ENCODE results near the gene SLC24A3. TPM values are rescaled to one million over a fixed set of nuclear protein-coding genes. Genes with fewer than 3 reads are reported as not detected.
A peak's percentile ranks its signal among the peaks of the same experiment; 100 is the strongest.

Gene SLC24A3
- total and polyA plus RNA-seq, 2 of the 13 experiments (the other 11 are each of a cell fraction or from before 2014, with no cell fraction given) = not detected

DNA sequence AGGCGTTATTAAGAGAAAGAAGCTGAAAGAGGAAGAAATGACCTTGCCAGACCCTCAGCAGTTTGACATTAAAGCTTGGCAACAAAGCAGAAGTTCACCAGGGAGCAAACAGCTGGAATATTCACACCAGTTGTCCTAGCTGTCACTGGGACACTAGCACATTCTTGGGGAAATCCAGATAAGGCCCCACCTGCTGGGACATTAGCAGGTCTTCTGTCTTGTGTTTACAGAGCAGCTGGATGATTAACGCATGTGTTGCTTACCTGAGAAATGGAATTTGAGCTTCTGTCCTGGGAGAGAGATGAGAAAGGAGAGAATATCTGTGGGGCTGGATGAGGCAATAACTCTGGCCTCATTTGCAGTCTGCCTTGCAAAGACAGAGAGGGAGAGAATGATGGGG, 408.0 kb downstream of the SLC24A3 start (continued):
- TF ChIP-seq, protein P1, sequence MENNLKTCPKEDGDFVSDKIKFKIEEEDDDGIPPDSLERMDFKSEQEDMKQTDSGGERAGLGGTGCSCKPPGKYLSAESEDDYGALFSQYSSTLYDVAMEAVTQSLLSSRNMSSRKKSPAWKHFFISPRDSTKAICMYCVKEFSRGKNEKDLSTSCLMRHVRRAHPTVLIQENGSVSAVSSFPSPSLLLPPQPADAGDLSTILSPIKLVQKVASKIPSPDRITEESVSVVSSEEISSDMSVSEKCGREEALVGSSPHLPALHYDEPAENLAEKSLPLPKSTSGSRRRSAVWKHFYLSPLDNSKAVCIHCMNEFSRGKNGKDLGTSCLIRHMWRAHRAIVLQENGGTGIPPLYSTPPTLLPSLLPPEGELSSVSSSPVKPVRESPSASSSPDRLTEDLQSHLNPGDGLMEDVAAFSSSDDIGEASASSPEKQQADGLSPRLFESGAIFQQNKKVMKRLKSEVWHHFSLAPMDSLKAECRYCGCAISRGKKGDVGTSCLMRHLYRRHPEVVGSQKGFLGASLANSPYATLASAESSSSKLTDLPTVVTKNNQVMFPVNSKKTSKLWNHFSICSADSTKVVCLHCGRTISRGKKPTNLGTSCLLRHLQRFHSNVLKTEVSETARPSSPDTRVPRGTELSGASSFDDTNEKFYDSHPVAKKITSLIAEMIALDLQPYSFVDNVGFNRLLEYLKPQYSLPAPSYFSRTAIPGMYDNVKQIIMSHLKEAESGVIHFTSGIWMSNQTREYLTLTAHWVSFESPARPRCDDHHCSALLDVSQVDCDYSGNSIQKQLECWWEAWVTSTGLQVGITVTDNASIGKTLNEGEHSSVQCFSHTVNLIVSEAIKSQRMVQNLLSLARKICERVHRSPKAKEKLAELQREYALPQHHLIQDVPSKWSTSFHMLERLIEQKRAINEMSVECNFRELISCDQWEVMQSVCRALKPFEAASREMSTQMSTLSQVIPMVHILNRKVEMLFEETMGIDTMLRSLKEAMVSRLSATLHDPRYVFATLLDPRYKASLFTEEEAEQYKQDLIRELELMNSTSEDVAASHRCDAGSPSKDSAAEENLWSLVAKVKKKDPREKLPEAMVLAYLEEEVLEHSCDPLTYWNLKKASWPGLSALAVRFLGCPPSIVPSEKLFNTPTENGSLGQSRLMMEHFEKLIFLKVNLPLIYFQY (CRISPR knock-in tag; IDR thresholded peaks at IDR 0.05; ENCODE audit: borderline replicate concordance) = no peak
- TF ChIP-seq FOXC1 (CRISPR knock-in tag; IDR thresholded peaks at IDR 0.05; ENCODE audit: borderline replicate concordance) = no peak
- no peak for TF ChIP-seq KDM2A (CRISPR knock-in tag; IDR thresholded peaks at IDR 0.05; ENCODE audit: borderline replicate concordance, low read depth)
- no peak for TF ChIP-seq ZSCAN22 (CRISPR knock-in tag; IDR thresholded peaks at IDR 0.05)
- TF ChIP-seq PAX8 (CRISPR knock-in tag; IDR thresholded peaks at IDR 0.05; ENCODE audit: borderline replicate concordance) = 0 out of 2 replicates have a peak, but pooled peaks have one; percentile 45
- no peak for TF ChIP-seq ZNF558 (CRISPR knock-in tag; IDR thresholded peaks at IDR 0.05; ENCODE audit: borderline replicate concordance)
- no peak for TF ChIP-seq ARNTL (CRISPR knock-in tag; IDR thresholded peaks at IDR 0.05)
- TF ChIP-seq FOXJ3 (CRISPR knock-in tag; IDR thresholded peaks at IDR 0.05; ENCODE audit: borderline replicate concordance) = peak; percentile 35; the same call in 1 of the 2 replicates
- peak; percentile 52 for TF ChIP-seq TARDBP (CRISPR knock-in tag; IDR thresholded peaks at IDR 0.05)
- TF ChIP-seq, protein P2, sequence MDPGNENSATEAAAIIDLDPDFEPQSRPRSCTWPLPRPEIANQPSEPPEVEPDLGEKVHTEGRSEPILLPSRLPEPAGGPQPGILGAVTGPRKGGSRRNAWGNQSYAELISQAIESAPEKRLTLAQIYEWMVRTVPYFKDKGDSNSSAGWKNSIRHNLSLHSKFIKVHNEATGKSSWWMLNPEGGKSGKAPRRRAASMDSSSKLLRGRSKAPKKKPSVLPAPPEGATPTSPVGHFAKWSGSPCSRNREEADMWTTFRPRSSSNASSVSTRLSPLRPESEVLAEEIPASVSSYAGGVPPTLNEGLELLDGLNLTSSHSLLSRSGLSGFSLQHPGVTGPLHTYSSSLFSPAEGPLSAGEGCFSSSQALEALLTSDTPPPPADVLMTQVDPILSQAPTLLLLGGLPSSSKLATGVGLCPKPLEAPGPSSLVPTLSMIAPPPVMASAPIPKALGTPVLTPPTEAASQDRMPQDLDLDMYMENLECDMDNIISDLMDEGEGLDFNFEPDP (CRISPR knock-in tag; conservative IDR thresholded peaks at IDR 0.05) = no peak
- TF ChIP-seq ZC3H4 (CRISPR knock-in tag; IDR thresholded peaks at IDR 0.05; ENCODE audit: borderline replicate concordance) = no peak
- TF ChIP-seq YY1 (IDR thresholded peaks at IDR 0.05; ENCODE audit: insufficient read depth, insufficient replicate concordance, low read depth, low read length) = no peak
- TF ChIP-seq ZNF354B (CRISPR knock-in tag; IDR thresholded peaks at IDR 0.05) = no peak
- no peak for TF ChIP-seq TOE1 (CRISPR knock-in tag; IDR thresholded peaks at IDR 0.05)
- TF ChIP-seq ZNF564 (CRISPR knock-in tag; IDR thresholded peaks at IDR 0.05) = no peak
- 0 out of 2 replicates have a peak, but pooled peaks have one; percentile 26 for TF ChIP-seq ZNF543 (CRISPR knock-in tag; IDR thresholded peaks at IDR 0.05)
- TF ChIP-seq ZSCAN21 (CRISPR knock-in tag; IDR thresholded peaks at IDR 0.05; ENCODE audit: borderline replicate concordance) = no peak; the same call in 1 of the 2 replicates
- TF ChIP-seq JUNB (CRISPR knock-in tag; IDR thresholded peaks at IDR 0.05; ENCODE audit: borderline replicate concordance) = 0 out of 2 replicates have a peak, but pooled peaks have one; percentile 20
- no peak for TF ChIP-seq ZNF282 (IDR thresholded peaks at IDR 0.05; ENCODE audit: partially characterized antibody)
- TF ChIP-seq, protein P3, sequence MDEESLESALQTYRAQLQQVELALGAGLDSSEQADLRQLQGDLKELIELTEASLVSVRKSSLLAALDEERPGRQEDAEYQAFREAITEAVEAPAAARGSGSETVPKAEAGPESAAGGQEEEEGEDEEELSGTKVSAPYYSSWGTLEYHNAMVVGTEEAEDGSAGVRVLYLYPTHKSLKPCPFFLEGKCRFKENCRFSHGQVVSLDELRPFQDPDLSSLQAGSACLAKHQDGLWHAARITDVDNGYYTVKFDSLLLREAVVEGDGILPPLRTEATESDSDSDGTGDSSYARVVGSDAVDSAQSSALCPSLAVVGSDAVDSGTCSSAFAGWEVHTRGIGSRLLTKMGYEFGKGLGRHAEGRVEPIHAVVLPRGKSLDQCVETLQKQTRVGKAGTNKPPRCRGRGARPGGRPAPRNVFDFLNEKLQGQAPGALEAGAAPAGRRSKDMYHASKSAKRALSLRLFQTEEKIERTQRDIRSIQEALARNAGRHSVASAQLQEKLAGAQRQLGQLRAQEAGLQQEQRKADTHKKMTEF (CRISPR knock-in tag; IDR thresholded peaks at IDR 0.05) = no peak
- TF ChIP-seq CREM (IDR thresholded peaks at IDR 0.05) = no peak
- no peak for TF ChIP-seq CREM (CRISPR knock-in tag; IDR thresholded peaks at IDR 0.05)
- no peak for TF ChIP-seq NFYB (CRISPR knock-in tag; IDR thresholded peaks at IDR 0.05)
- no peak for TF ChIP-seq ZNF441 (CRISPR knock-in tag; IDR thresholded peaks at IDR 0.05; ENCODE audit: borderline replicate concordance)
